Thymus (tissue), 11 donors: Measurements from ENCODE around the gene MKX. TPM values are rescaled to one million over a fixed set of nuclear protein-coding genes. Genes with fewer than 3 reads are reported as not detected.

Source experiments
- DNase-seq, 9 donors: peaks; one replicate each; pipeline ENCODE4 v3.0.0-alpha.2; 2013; ENCODE audit warnings: low spot score in 9 of 9, low read depth in 6 of 9, missing footprints in 1 of 9
- H3K27ac ChIP-seq, 2 donors: one replicate each; pipeline ENCODE4 v1.5.1; 2013; ENCODE audit warnings: control low read depth in 1 of 2, low read depth in 1 of 2, low read length in 1 of 2, mild to moderate bottlenecking in 1 of 2, moderate library complexity in 1 of 2
- H3K27me3 ChIP-seq, 2 donors: one replicate each; pipeline ENCODE4 v1.5.1; 2013; ENCODE audit warnings: low read length in 1 of 2; ENCODE audit not compliant: control insufficient read depth in 2 of 2, insufficient read depth in 1 of 2
- H3K36me3 ChIP-seq, 2 donors: one replicate each; pipeline ENCODE4 v1.5.1; 2013; ENCODE audit warnings: low read length in 1 of 2, mild to moderate bottlenecking in 1 of 2, moderate library complexity in 1 of 2; ENCODE audit not compliant: control insufficient read depth in 2 of 2, insufficient read depth in 2 of 2
- H3K4me1 ChIP-seq, 2 donors: one replicate each; pipeline ENCODE4 v1.5.1; 2013; ENCODE audit warnings: low read length in 2 of 2; ENCODE audit not compliant: control insufficient read depth in 2 of 2, insufficient read depth in 2 of 2
- H3K4me3 ChIP-seq, 2 donors: one replicate each; pipeline ENCODE4 v1.5.1; 2013; ENCODE audit warnings: low read length in 2 of 2, control low read depth in 1 of 2, mild to moderate bottlenecking in 1 of 2
- H3K9me3 ChIP-seq, 2 donors: one replicate each; pipeline ENCODE4 v1.5.1; 2013; ENCODE audit warnings: low read length in 1 of 2, mild to moderate bottlenecking in 1 of 2; ENCODE audit not compliant: control insufficient read depth in 2 of 2, insufficient read depth in 1 of 2
- WGBS: extraction: QIAGEN DNeasy Blood & Tissue Kit; methylation state at CpG from one replicate; pipeline ENCODE4 v1.1.7; 2013; 5-methylcytosine and 5-hydroxymethylcytosine counted together
- polyA plus RNA-seq: library from polyadenylated mRNA; stranded (reverse); fragments of 200-250 nt; gene quantifications from one replicate; pipeline ENCODE4 v1.2.3, GENCODE V29; 2013
- total RNA-seq: library from RNA; stranded (reverse); fragments of 120-200 nt; gene quantifications from one replicate; pipeline ENCODE4 v1.2.4, GENCODE V29; 2013
- donor health status: healthy.

Gene MKX
- total and polyA plus RNA-seq, 2 donors, result 0.05 to 0.34 TPM

- WGBS, result 98% methylated on average over 1 of the region's 1 CpG
- Histone ChIP-seq H3K36me3 (no peaks in the 10 kb centered on the region), H3K9me3 (no peaks in the 10 kb centered on the region), H3K4me3 (no peak overlapping the region), H3K27ac (no peak overlapping the region), H3K27me3 (no peaks in the 10 kb centered on the region), H3K4me1 (no peaks in the 10 kb centered on the region)
- DNase-seq, result no peak
Measured at GRCh38 chr10:27636816-27637215, 108.8 kb downstream of the MKX start.

- 89% methylated on average over 2 of the region's 2 CpGs for WGBS
- H3K36me3 ChIP-seq, result no peaks in the 10 kb centered on the region
- no peaks in the 10 kb centered on the region for H3K27me3 ChIP-seq
- no peak for DNase-seq
- H3K27ac ChIP-seq, result no peak overlapping the region
- no peaks in the 10 kb centered on the region for H3K4me1 ChIP-seq
- H3K9me3 ChIP-seq, result no peaks in the 10 kb centered on the region
- no peak overlapping the region for H3K4me3 ChIP-seq
Measured at GRCh38 chr10:27635699-27636270, 109.8 kb downstream of the MKX start.

GRCh38 chr10:27635290-27635689, 110.3 kb downstream of the MKX start:
- DNase-seq, result no peak
- no peak overlapping the region for H3K4me3 ChIP-seq
- no peaks in the 10 kb centered on the region for H3K9me3 ChIP-seq
- no peaks in the 10 kb centered on the region for H3K27me3 ChIP-seq
- no peaks in the 10 kb centered on the region for H3K36me3 ChIP-seq
- H3K4me1 ChIP-seq, result no peaks in the 10 kb centered on the region
- H3K27ac ChIP-seq, result no peak overlapping the region
- 96% methylated on average over 6 of the region's 6 CpGs for WGBS

GRCh38 chr10:27628621-27629020, 117.0 kb downstream of the MKX start:
- no peaks in the 10 kb centered on the region for H3K9me3 ChIP-seq
- no peaks in the 10 kb centered on the region for H3K36me3 ChIP-seq
- H3K27ac ChIP-seq, result no peak overlapping the region
- H3K27me3 ChIP-seq, result peaks cover 0 to 9% of the 10 kb centered on the region in 2 donors
- H3K4me3 ChIP-seq, result no peak overlapping the region
- no peaks in the 10 kb centered on the region for H3K4me1 ChIP-seq
- no peak for DNase-seq
- 98% methylated on average over 5 of the region's 5 CpGs for whole genome bisulfite sequencing

- Histone ChIP-seq H3K36me3 (no peaks in the 10 kb centered on the region), H3K27me3 (peaks cover 0 to 9% of the 10 kb centered on the region in 2 donors), H3K4me3 (no peak overlapping the region), H3K27ac (no peak overlapping the region), H3K4me1 (no peaks in the 10 kb centered on the region), H3K9me3 (no peaks in the 10 kb centered on the region)
- WGBS, result 96% methylated on average over 6 of the region's 6 CpGs
- no peak for DNase-seq
Measured at GRCh38 chr10:27626890-27627289, 118.7 kb downstream of the MKX start.

- H3K4me3 ChIP-seq, result no peak overlapping the region
- H3K27ac ChIP-seq, result no peak overlapping the region
- 89% methylated on average over 10 of the region's 10 CpGs for WGBS
- peaks cover 0 to 9% of the 10 kb centered on the region in 2 donors for H3K27me3 ChIP-seq
- no peaks in the 10 kb centered on the region for H3K4me1 ChIP-seq
- DNase-seq, result no peak
- no peaks in the 10 kb centered on the region for H3K9me3 ChIP-seq
- H3K36me3 ChIP-seq, result no peaks in the 10 kb centered on the region
Measured at GRCh38 chr10:27625452-27626211, 120.0 kb downstream of the MKX start.

GRCh38 chr10:27624941-27625340, 120.7 kb downstream of the MKX start:
- Histone ChIP-seq H3K27ac (no peak overlapping the region), H3K4me1 (no peaks in the 10 kb centered on the region), H3K36me3 (no peaks in the 10 kb centered on the region), H3K27me3 (peaks cover 0 to 9% of the 10 kb centered on the region in 2 donors), H3K4me3 (no peak overlapping the region), H3K9me3 (no peaks in the 10 kb centered on the region)
- 89% methylated on average over 9 of the region's 9 CpGs for WGBS
- no peak for DNase-seq

Other genes with a start within 250 kb of the MKX start
- 64.8 TPM for gene RAB18, start 241.5 kb downstream of the MKX start, total RNA-seq
- gene RAB18, start 241.5 kb downstream of the MKX start, polyA plus RNA-seq, result 53.6 TPM